HEK293 (cell line): Measurements from ENCODE around the gene SNX15.

Experiments
- IKZF3 ChIP-seq: fragments of 450-650 bp; IDR thresholded peaks from 2 replicates; pipeline ENCODE4 v1.5.0; 2018; ENCODE audit warnings: missing biosample characterization, mild to moderate bottlenecking, missing genetic modification characterization, moderate library complexity
- ZNF768 ChIP-seq: fragments of 450-650 bp; formaldehyde crosslinking; IDR thresholded peaks from 2 replicates; pipeline ENCODE4 v1.5.1; 2018; ENCODE audit warnings: missing biosample characterization, mild to moderate bottlenecking, missing genetic modification characterization
- ZNF785 ChIP-seq: fragments of 450-650 bp; formaldehyde crosslinking; IDR thresholded peaks from 2 replicates; pipeline ENCODE4 v1.5.1; 2016; ENCODE audit warnings: missing biosample characterization, missing genetic modification characterization
- TF ChIP-seq, protein P1 (sequence below): sonication (generic); formaldehyde crosslinking; IDR thresholded peaks from 2 replicates; pipeline ENCODE4 v1.8.1; 2022; ENCODE audit warnings: mild to moderate bottlenecking, moderate library complexity, missing genetic modification reagents
- TF ChIP-seq, protein P2 (sequence below): fragments of 450-650 bp; formaldehyde crosslinking; optimal IDR thresholded peaks from 2 replicates; pipeline ENCODE3; 2016; ENCODE audit warnings: missing biosample characterization, mild to moderate bottlenecking, missing genetic modification characterization
- TF ChIP-seq, protein P3 (sequence below): fragments of 450-650 bp; formaldehyde crosslinking; IDR thresholded peaks from 2 replicates; pipeline ENCODE4 v1.5.1; 2016; ENCODE audit warnings: missing biosample characterization, missing genetic modification characterization

DNA sequence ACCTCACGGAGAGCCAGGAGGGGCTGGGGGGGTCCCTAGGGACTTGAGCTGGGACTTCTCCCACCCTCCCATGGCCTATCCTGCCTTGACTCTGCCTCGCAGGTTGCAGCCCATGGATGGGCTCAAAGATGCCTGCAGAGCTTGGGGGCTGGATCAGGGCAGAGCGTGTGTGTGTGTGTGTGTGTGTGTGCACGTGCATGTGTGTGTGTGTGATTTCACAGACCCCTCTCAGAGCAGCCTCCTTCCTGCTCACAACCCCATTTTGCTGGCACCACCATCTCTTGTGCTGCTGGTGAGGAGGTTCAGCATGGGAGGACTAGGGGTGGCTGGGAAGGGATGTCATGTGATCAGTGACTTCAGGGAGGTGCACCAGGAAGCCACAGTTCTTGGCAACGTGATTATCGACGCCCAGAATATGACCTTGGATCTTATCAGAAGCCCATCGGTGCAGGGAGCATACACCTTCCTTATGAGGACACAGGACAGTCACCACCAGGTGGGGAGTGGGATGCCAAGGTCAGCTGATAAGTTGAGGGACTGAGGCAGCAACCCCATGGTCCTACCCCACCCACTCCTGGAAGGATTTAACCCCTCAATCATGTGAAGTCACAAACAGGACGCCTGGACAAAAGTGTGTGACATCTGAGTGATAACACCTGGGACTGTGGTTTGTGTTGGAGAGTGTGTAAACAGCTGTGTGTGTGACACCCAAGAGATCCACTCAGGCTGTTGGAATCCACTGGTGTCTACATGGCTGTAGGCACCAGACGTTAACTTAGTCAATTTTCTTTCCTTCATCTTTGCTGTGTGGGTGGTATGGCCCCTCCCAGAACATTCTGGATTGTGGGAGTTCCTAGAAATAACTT is 33.0 kb downstream of the SNX15 start:
- TF ChIP-seq, protein P1, sequence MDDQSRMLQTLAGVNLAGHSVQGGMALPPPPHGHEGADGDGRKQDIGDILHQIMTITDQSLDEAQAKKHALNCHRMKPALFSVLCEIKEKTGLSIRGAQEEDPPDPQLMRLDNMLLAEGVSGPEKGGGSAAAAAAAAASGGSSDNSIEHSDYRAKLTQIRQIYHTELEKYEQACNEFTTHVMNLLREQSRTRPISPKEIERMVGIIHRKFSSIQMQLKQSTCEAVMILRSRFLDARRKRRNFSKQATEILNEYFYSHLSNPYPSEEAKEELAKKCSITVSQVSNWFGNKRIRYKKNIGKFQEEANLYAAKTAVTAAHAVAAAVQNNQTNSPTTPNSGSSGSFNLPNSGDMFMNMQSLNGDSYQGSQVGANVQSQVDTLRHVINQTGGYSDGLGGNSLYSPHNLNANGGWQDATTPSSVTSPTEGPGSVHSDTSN (CRISPR knock-in tag) = no peak
- TF ChIP-seq, protein P2, sequence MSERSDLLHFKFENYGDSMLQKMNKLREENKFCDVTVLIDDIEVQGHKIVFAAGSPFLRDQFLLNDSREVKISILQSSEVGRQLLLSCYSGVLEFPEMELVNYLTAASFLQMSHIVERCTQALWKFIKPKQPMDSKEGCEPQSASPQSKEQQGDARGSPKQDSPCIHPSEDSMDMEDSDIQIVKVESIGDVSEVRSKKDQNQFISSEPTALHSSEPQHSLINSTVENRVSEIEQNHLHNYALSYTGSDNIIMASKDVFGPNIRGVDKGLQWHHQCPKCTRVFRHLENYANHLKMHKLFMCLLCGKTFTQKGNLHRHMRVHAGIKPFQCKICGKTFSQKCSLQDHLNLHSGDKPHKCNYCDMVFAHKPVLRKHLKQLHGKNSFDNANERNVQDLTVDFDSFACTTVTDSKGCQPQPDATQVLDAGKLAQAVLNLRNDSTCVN (tag by site-specific recombination) = no peak
- no peak for TF ChIP-seq ZNF785 (tag by site-specific recombination)
- TF ChIP-seq, protein P3, sequence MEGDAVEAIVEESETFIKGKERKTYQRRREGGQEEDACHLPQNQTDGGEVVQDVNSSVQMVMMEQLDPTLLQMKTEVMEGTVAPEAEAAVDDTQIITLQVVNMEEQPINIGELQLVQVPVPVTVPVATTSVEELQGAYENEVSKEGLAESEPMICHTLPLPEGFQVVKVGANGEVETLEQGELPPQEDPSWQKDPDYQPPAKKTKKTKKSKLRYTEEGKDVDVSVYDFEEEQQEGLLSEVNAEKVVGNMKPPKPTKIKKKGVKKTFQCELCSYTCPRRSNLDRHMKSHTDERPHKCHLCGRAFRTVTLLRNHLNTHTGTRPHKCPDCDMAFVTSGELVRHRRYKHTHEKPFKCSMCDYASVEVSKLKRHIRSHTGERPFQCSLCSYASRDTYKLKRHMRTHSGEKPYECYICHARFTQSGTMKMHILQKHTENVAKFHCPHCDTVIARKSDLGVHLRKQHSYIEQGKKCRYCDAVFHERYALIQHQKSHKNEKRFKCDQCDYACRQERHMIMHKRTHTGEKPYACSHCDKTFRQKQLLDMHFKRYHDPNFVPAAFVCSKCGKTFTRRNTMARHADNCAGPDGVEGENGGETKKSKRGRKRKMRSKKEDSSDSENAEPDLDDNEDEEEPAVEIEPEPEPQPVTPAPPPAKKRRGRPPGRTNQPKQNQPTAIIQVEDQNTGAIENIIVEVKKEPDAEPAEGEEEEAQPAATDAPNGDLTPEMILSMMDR (tag by site-specific recombination) = no peak
- TF ChIP-seq ZNF768 (tag by site-specific recombination) = no peak
- TF ChIP-seq IKZF3 (tag by site-specific recombination) = no peak
